HG03097 (cell line): ENCODE results near the gene MIR17HG.
A peak's percentile ranks its signal among the peaks of the same experiment; 100 is the strongest.

ENCODE experiments used
- ATAC-seq: cut with Tn5 transposase; IDR thresholded peaks from one replicate; pipeline ENCODE4 v1.9.1; 2021; ENCODE audit not compliant: unreplicated experiment, low FRiP score

MIR17HG gene

DNA sequence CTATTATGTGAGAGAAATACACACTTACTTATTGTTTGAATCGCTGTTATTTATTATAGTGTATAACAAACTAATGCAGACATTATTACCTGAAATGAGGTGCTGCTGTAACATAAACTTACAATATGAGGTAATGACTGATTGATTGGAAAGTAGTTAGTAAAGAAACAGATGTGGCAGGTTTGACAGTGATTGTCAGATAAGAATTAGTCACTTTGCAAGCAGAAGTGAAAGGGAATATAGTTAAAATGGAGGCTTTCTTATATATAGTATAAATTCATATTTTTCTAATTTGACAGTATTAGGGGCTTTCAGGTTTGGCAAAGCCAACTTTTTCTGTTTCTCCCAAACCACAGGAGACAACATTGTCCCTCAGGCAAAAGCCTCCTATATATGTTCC lies 20.6 kb downstream of the MIR17HG start:
- ATAC-seq, result no peak

GRCh38 chr13:91368676-91369440 lies 21.4 kb downstream of the MIR17HG start:
- ATAC-seq, result no peak

- no peak for ATAC-seq
Measured at GRCh38 chr13:91369441-91369831, 21.9 kb downstream of the MIR17HG start.

DNA sequence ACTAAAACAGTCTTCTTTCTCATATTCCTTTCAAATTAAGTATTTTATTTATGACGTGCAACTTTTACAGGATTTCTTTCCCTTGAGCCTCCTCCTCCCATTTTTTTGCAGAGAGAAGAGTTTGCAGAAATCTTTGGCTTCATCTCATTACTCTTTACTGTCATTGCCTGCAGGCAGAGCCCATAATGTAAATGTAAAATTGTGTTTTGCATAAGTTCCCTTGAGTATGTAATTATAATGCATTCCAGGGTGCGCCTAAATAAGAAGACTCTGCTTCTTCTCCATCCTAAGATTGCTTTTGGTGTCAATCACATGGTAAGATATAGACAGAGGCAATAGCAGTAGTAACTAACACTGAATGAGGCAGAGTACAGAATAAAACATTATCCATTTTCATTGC lies 23.0 kb downstream of the MIR17HG start:
- no peak for ATAC-seq

DNA sequence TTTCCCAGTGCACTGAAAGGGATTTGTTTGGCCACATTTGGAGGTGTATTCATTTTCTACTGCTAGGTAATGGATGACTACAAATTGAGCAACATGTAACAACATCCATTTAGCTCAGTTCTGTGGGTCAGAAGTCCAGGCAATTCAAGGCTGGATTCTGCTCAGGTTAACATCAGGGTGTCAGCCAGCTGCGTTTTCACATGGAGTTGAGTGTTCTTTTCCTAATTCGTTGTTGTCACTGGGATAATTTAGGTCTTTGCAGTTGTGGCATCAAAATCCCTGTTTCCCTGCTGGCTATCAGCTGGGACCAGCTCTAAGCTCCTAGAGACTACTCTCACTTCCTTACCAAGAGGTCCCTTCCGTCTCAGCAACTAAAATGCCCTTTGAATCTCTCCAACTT lies 25.4 kb downstream of the MIR17HG start:
- no peak for ATAC-seq

DNA sequence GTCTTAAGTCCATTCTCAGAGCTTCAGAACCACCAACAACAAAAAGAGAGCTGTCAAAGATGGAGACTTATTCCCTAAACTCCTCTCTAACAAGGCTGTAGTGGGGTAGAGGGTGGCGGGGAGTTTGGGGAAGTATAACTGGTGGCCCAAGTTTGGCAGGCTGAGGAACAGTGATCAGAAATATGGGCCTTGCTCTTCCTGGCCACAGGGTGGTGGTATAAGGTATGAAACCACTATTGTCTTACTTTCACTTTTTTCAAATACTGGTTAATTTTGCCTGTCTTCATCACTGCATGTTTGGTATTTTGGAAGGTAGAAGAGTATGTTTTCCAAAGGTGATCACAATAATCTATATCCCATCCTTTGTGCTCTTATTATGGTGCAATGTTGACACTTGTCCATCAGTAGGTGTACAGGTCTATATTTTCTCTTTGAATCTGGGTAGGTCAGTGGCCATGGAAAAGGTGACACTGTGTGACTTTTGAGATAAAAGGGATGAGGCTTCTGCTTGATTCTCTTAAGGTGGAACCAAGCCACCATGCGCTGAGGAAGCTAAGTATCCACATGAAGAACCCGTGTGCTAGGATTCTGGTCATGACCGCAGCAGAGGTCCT lies 27.7 kb downstream of the MIR17HG start:
- peak; percentile 97 for ATAC-seq

- no peak for ATAC-seq
Measured at GRCh38 chr13:91381371-91381770, 33.9 kb downstream of the MIR17HG start.

DNA sequence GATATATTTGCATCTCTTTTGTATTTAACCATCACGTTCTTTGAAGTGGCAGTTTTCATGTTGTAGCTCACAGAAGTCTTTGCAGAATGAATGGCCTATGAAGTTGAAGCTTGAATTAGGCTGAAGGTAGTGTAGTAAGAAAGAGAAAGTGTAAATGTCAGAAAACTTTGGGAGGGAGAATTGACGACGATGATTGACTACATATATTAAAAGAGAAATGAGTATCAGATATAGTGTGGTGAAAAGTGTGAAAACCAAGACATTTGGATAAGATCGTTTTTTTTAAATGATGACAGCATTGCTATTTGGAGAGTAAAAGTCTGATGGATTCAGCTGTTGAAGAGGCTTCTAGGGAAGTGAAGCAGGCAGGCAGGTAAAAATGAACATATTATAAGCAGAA lies 36.3 kb downstream of the MIR17HG start:
- no peak for ATAC-seq

DNA sequence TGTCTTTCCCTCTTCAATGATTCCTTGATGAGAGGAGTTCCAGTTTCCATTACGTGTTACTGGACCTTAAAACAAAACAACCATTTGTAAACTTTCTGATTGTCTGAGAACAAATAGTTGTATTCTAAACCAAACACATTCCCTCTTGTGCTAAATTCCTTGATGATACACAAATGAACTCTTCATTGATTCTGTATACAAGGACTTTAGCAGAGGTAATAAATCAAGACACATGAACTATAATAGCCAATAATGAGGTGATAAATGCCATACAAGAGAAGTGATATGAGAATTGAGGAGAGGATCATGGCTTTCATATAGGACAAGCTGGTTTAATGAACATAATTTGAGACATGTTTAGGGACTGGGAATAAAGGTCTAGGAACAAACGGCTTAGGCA lies 37.4 kb downstream of the MIR17HG start:
- no peak for ATAC-seq

- no peak for ATAC-seq
Measured at GRCh38 chr13:91389186-91389585, 41.7 kb downstream of the MIR17HG start.

DNA sequence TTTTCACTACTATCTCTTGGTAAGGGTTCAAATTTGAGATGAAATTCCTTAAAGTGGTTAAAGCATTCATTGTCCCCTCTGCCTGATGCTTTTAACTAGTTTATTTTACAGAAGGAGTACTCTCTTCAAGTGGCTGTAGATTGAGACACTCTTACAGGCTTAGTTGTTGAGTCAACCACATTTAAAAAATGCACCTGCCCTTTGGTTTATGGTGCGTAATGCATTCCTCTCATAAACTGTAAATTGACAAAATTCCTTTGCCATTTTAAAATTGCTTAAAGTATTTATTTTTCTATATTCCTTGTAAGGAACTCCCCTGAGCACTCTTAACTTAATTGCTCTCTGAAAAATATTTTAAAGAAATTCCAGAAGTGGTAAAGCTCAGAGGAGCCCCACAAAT lies 50.1 kb downstream of the MIR17HG start:
- no peak for ATAC-seq

GRCh38 chr13:91398413-91399188 lies 51.1 kb downstream of the MIR17HG start, which contains the start of gene GPC5:
TSS of gene GPC5 (plus strand) at chr13:91398621.
- ATAC-seq, result peak; percentile 90

DNA sequence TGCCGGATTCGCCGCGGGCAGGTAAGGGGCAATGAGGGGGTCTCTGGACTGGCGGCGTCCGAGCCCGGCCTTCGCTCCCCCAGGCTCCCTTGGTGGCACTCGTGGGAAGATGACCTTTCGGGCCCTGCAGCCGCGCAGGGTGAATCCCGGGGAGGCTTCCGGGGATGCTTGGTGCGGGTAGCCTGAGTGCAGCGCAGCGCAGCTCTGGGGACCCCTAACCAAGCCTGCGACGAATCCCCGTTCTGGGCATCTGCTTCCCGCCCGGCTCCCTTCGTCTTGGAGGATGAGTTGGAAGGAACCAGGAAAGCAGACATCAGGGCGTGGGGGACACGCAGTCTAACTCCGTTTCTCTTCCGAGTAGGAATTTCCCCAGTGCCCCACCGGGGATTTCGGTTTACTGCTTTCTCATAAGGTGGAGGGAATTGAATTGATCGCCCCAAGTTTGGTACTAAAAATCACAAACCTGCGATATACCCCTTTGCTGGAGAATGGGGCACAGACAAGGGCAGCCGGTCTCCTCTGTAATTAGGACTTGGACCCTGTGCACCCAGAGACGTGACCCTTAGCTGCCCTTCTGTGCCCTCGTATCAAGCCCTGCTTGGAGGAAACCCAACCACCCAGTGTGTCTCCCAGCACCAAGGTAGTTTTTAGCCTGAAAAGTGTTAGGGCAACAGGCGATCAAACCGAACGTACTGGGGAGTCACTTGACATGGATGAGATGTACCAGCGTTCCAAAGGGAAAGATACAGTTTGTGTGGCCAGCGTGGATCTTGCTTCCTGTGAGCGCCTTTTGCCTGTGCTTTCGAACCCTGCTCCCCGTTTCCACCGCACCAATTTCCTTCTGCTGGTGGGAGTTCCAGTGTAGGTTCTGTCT lies 51.9 kb downstream of the MIR17HG start:
- ATAC-seq, result no peak

GRCh38 chr13:91400063-91400399 lies 52.5 kb downstream of the MIR17HG start:
- ATAC-seq, result no peak

GRCh38 chr13:91400671-91401070 lies 53.2 kb downstream of the MIR17HG start:
- ATAC-seq, result no peak

- ATAC-seq, result no peak
Measured at GRCh38 chr13:91401920-91402319, 54.4 kb downstream of the MIR17HG start.
